Testis (tissue), 3 donors: ENCODE measurements around the gene IL6R. TPM values are rescaled to one million over a fixed set of nuclear protein-coding genes. Genes with fewer than 3 reads are reported as not detected.
A peak's percentile ranks its signal among the peaks of the same experiment; 100 is the strongest.

Experiments
- DNase-seq: peaks from one replicate; pipeline ENCODE4 v3.0.0-alpha.2; 2019
- H3K27ac ChIP-seq, 2 donors: fragments of 200-600 bp; sonication (generic); one replicate each; pipeline ENCODE4 v1.5.1; 2019
- H3K27me3 ChIP-seq: fragments of 200-600 bp; sonication (generic); one replicate; pipeline ENCODE4 v1.5.1; 2019
- H3K36me3 ChIP-seq: fragments of 200-600 bp; sonication (generic); one replicate; pipeline ENCODE4 v1.5.1; 2017; ENCODE audit warnings: low read depth; ENCODE audit errors: missing control alignments
- H3K4me1 ChIP-seq: fragments of 200-600 bp; sonication (generic); one replicate; pipeline ENCODE4 v1.5.1; 2019
- H3K4me3 ChIP-seq, 2 donors: fragments of 200-600 bp; sonication (generic); one replicate each; pipeline ENCODE4 v1.5.1; 2017 to 2019
- H3K9me3 ChIP-seq: fragments of 200-600 bp; sonication (generic); one replicate; pipeline ENCODE4 v1.5.1; 2017
- CTCF ChIP-seq, 3 experiments: fragments of 450-650 bp in 2 of 3; fragments of 200-600 bp in 1 of 3; sonication (generic) in 1 of 3; IDR thresholded peaks; one replicate each; pipeline ENCODE4 v1.5.1; 2016 to 2019; ENCODE audit warnings: antibody characterized with exemption in 3 of 3, mild to moderate bottlenecking in 2 of 3, moderate library complexity in 1 of 3
- POLR2A ChIP-seq: fragments of 450-650 bp; IDR thresholded peaks from one replicate; pipeline ENCODE4 v1.6.1; 2017; ENCODE audit warnings: antibody characterized with exemption, mild to moderate bottlenecking, moderate library complexity
- WGBS, 2 donors: methylation state at CpG; one replicate each; pipeline ENCODE4 v1.1.5; 2018; 5-methylcytosine and 5-hydroxymethylcytosine counted together
- intact Hi-C: fragments of 100-400 bp; cut with DNase I; formaldehyde crosslinking; loops from one replicate; pipeline ENCODE4 v1.15.1; 2023; ENCODE audit warnings: low total_unique reads
- polyA plus RNA-seq: library from polyadenylated mRNA; stranded (reverse); fragments of 350-450 nt; fragmentation: Illumina TruSeq; extraction: RNeasy Lipid Tissue Mini Kit (QIAGEN cat#74804); gene quantifications from one replicate; pipeline ENCODE4 v1.2.3, GENCODE V29; 2014; ENCODE audit warnings: low read depth, low replicate concordance; ENCODE audit not compliant: insufficient read depth
- total RNA-seq, 2 donors: library from RNA; depleted of rRNA; stranded (reverse); fragments of >200 nt; gene quantifications; one replicate each; pipeline ENCODE4 v1.2.3, GENCODE V29; 2016

IL6R gene
- total and polyA plus RNA-seq, 3 donors from 2014 or later: 8.5 to 29.7 (median 25.0) TPM

DNA sequence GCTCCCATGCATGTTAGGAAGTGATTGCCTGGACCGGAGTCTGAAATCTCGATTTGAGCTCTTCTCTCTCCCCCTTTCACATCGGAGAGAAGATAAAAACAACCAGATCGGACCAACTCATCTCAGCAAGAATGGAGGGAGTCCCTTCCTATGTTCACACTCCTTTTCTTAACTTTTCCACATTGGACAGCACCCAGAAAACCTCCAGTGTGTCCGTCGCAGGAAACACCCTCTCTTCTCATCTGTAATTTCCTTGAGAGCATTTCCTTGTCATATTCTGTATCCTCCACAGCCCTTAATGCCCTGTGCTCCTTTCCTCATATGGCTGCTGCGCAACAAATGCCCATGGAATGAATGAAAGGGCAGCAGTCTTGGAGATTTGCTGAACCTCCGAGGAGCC, 95.4 kb downstream of the IL6R start:
- TF ChIP-seq POLR2A (no peak), CTCF (IDR thresholded peaks at IDR 0.05) (no peak)
- DNase-seq: no peak
- peak overlapping the region; percentile 65 to 72 for H3K4me3 ChIP-seq
- intact Hi-C loops: no loop called here
- no peaks in the 10 kb centered on the region for H3K27me3 ChIP-seq
- H3K36me3 ChIP-seq: no peaks in the 10 kb centered on the region
- H3K27ac ChIP-seq: no peak overlapping the region
- WGBS, 2 donors: 32 to 45% methylated on average over 8 of the region's 8 CpGs
- H3K4me1 ChIP-seq: peaks cover 5% of the 10 kb centered on the region
- H3K9me3 ChIP-seq: no peaks in the 10 kb centered on the region

- Histone ChIP-seq H3K4me3 (peak overlapping the region; percentile 65 to 72), H3K27ac (peak overlapping the region; percentile 89 to 91), H3K27me3 (no peaks in the 10 kb centered on the region), H3K4me1 (peaks cover 5% of the 10 kb centered on the region), H3K9me3 (no peaks in the 10 kb centered on the region), H3K36me3 (no peaks in the 10 kb centered on the region)
- WGBS, 2 donors: 2 to 6% methylated on average over 10 to 30 of the region's 54 CpGs
- intact Hi-C loops: no loop called here
- DNase-seq: peak; percentile 39
- TF ChIP-seq CTCF (IDR thresholded peaks at IDR 0.05) (no peak), POLR2A (no peak)
These were observed 96.4 kb downstream of the IL6R start for GRCh38 chr1:154501423-154502065.

DNA sequence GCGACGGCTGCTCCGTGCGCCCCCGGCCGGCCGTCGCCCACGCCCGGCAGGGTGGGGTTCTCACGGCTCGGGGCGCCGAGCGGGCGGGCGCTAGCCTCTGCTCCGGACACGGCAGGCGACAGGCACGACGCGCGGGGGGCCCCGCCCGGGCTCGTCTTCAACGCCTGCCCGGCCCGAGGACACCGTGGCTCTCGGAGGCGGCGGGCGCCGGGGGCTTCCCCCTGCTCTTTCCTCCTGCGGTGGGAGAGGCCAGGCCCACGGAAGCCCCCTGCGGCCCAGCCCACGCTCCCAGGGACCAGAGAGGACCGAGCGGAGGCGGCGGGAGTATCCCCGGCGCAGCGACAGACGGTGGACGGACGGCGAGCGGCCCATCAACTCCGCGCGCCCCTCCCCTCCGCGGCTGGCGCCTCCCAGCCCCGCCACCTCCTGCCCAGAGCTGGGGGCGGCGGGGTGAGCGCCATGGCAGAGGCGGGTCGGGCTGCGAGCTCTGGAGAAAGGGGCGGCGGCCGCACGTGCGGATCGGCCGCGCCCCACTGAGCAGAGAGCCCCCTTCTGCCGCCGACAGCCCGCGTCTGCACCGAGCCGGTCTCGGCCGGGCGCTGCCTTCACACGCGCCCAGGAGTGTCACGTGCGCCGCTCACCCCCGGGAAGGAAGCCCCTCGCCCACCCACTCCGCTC, 97.1 kb downstream of the IL6R start, which contains the start of the genes SHE and TDRD10:
Gene SHE, minus strand, starts transcription at position 347 of the 678 bp plus-strand sequence. CDS start 386 bp downstream, outside the sequence.
Gene TDRD10, plus strand, starts transcription at position 154 of the 678 bp plus-strand sequence. CDS start 4,685 bp downstream, outside the sequence.
- H3K9me3 ChIP-seq: no peaks in the 10 kb centered on the region
- TF ChIP-seq POLR2A (no peak), CTCF (IDR thresholded peaks at IDR 0.05) (no peak)
- peaks cover under 1% of the 10 kb centered on the region for H3K4me1 ChIP-seq
- intact Hi-C loops: no loop called here
- 0 to 1% methylated on average over 1 to 77 of the region's 90 CpGs for WGBS, 2 donors
- peak; percentile 71 for DNase-seq
- peak within 1 kb of the TSS; percentile 65 to 72 for H3K4me3 ChIP-seq
- no peaks in the 10 kb centered on the region for H3K27me3 ChIP-seq
- peak within 1 kb of the TSS; percentile 89 to 91 for H3K27ac ChIP-seq
- H3K36me3 ChIP-seq: no peaks in the 10 kb centered on the region

GRCh38 chr1:154502744-154503115, 97.6 kb downstream of the IL6R start:
- TF ChIP-seq POLR2A: no peak
- TF ChIP-seq CTCF (IDR thresholded peaks at IDR 0.05): no peak
- intact Hi-C loops: no loop called here
- Histone ChIP-seq H3K27ac (peak overlapping the region; percentile 89 to 91), H3K9me3 (no peaks in the 10 kb centered on the region), H3K4me3 (peak overlapping the region; percentile 65 to 72), H3K4me1 (no peaks in the 10 kb centered on the region), H3K27me3 (no peaks in the 10 kb centered on the region), H3K36me3 (no peaks in the 10 kb centered on the region)
- peak; percentile 74 for DNase-seq
- 8 to 24% methylated on average over 20 to 35 of the region's 43 CpGs for WGBS, 2 donors
